ENCODE measurements around the gene TPH2. TPM values are rescaled to one million over a fixed set of nuclear protein-coding genes. Genes with fewer than 3 reads are reported as not detected.

Gene TPH2
- total RNA-seq, 1 experiment from 2014 or later, result 0.83 TPM

DNA sequence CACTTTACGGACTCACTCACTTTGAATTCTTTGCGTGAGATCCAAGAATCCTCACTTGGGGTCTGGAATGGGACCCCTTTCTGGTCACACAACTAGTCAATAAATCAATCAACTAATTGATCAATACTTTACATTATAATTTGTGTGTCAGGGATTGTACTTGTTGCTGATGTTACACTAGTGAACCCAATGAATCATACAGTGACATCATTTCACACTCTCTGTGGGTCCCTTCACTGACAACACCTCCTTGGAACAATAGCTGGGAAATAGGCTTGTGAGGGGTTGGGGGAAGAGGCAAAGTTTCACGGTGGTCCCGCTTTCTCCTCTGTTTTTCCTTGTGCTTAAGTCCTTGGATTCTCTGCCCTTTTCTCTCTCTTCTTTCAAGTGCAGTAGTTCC, 35.0 kb downstream of the TPH2 start:
- no peak for DNase-seq (ENCODE audit: low spot score)
- POLR2A ChIA-PET, result no interaction called here
- H3K4me3 Mint-ChIP-seq, result no peak overlapping the region
- no peak overlapping the region for H3K27ac Mint-ChIP-seq
- H3K36me3 Mint-ChIP-seq, result 0 out of 2 replicates have a peak, but pooled peaks cover 3% of the 10 kb centered on the region
- H3K27me3 Mint-ChIP-seq (ENCODE audit: low read depth), result peaks cover 4% of the 10 kb centered on the region; the same call in 1 of the 2 replicates
- CTCF ChIA-PET, result interaction anchor here (1.7 kb wide), 1 partner anchor 14 kb away, joined by 6 read pairs; no protein-coding TSS in a partner anchor
- ATAC-seq, result no peak
- H3K9me3 Mint-ChIP-seq, result peaks cover 8% of the 10 kb centered on the region
- TF ChIP-seq NFATC4 (CRISPR knock-in tag; IDR thresholded peaks at IDR 0.05), result no peak
- TF ChIP-seq ZNF416 (CRISPR knock-in tag; IDR thresholded peaks at IDR 0.05), result no peak
- H3K4me1 Mint-ChIP-seq, result peaks cover 24% of the 10 kb centered on the region

DNA sequence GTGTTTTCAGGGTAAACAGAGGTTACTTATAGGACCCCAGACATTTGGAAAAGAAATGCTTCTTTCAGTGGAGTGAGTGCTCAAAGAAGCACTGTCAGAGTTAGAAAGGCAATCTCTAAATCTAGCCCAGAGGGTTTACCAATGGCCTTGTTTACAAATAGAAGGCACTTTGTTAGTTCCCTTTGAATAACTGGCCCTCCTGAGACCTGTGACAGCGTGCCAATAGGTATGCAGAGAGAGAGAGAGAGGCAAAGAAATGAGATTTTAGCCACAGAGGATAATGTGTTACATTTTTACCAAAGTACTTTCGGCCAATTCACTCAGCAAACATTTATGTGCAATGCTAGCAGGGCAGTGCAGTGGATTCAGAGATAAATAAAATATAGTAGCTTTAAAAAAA, 41.9 kb downstream of the TPH2 start:
- H3K9me3 Mint-ChIP-seq, result no peaks in the 10 kb centered on the region
- no peak overlapping the region for H3K27ac Mint-ChIP-seq
- POLR2A ChIA-PET, result no interaction called here
- no peaks in the 10 kb centered on the region for H3K36me3 Mint-ChIP-seq
- H3K27me3 Mint-ChIP-seq (ENCODE audit: low read depth), result no peaks in the 10 kb centered on the region
- no peak overlapping the region for H3K4me3 Mint-ChIP-seq
- CTCF ChIA-PET, result no interaction called here
- ATAC-seq (peak; percentile 59), DNase-seq (ENCODE audit: low spot score) (no peak)
- H3K4me1 Mint-ChIP-seq, result peaks cover 41% of the 10 kb centered on the region
- TF ChIP-seq CREM (CRISPR knock-in tag; IDR thresholded peaks at IDR 0.05), result no peak
- TF ChIP-seq EMX1 (CRISPR knock-in tag; IDR thresholded peaks at IDR 0.05), result no peak
- TF ChIP-seq, protein P1, sequence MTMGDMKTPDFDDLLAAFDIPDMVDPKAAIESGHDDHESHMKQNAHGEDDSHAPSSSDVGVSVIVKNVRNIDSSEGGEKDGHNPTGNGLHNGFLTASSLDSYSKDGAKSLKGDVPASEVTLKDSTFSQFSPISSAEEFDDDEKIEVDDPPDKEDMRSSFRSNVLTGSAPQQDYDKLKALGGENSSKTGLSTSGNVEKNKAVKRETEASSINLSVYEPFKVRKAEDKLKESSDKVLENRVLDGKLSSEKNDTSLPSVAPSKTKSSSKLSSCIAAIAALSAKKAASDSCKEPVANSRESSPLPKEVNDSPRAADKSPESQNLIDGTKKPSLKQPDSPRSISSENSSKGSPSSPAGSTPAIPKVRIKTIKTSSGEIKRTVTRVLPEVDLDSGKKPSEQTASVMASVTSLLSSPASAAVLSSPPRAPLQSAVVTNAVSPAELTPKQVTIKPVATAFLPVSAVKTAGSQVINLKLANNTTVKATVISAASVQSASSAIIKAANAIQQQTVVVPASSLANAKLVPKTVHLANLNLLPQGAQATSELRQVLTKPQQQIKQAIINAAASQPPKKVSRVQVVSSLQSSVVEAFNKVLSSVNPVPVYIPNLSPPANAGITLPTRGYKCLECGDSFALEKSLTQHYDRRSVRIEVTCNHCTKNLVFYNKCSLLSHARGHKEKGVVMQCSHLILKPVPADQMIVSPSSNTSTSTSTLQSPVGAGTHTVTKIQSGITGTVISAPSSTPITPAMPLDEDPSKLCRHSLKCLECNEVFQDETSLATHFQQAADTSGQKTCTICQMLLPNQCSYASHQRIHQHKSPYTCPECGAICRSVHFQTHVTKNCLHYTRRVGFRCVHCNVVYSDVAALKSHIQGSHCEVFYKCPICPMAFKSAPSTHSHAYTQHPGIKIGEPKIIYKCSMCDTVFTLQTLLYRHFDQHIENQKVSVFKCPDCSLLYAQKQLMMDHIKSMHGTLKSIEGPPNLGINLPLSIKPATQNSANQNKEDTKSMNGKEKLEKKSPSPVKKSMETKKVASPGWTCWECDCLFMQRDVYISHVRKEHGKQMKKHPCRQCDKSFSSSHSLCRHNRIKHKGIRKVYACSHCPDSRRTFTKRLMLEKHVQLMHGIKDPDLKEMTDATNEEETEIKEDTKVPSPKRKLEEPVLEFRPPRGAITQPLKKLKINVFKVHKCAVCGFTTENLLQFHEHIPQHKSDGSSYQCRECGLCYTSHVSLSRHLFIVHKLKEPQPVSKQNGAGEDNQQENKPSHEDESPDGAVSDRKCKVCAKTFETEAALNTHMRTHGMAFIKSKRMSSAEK (CRISPR knock-in tag; IDR thresholded peaks at IDR 0.05; ENCODE audit: borderline replicate concordance), result no peak
- TF ChIP-seq KAT7 (CRISPR knock-in tag; IDR thresholded peaks at IDR 0.05; ENCODE audit: borderline replicate concordance), result no peak
- no peak for TF ChIP-seq ZNF416 (CRISPR knock-in tag; IDR thresholded peaks at IDR 0.05)
- no peak for TF ChIP-seq ZNF671 (CRISPR knock-in tag; IDR thresholded peaks at IDR 0.05)
- no peak for TF ChIP-seq ERG (CRISPR knock-in tag; IDR thresholded peaks at IDR 0.05)
- TF ChIP-seq CREB1 (CRISPR knock-in tag; IDR thresholded peaks at IDR 0.05), result no peak

- ATAC-seq (no peak), DNase-seq (ENCODE audit: low spot score) (no peak)
- Mint-ChIP-seq H3K27ac (no peak overlapping the region), H3K4me3 (no peak overlapping the region), H3K9me3 (no peaks in the 10 kb centered on the region), H3K27me3 (ENCODE audit: low read depth) (no peaks in the 10 kb centered on the region), H3K4me1 (peaks cover 41% of the 10 kb centered on the region), H3K36me3 (no peaks in the 10 kb centered on the region)
- ChIA-PET POLR2A (no interaction called here), CTCF (interaction anchor here (0.6 to 1.0 kb wide), 2 partner anchors 134 to 151 kb away, joined by 3 read pairs; no protein-coding TSS in a partner anchor)
- no peak for TF ChIP-seq JUN (CRISPR knock-in tag; IDR thresholded peaks at IDR 0.05)
- TF ChIP-seq PREB (CRISPR knock-in tag; IDR thresholded peaks at IDR 0.05; ENCODE audit: borderline replicate concordance), result no peak
- TF ChIP-seq USF1 (CRISPR knock-in tag; IDR thresholded peaks at IDR 0.05), result no peak
- TF ChIP-seq JAZF1 (CRISPR knock-in tag; IDR thresholded peaks at IDR 0.05), result no peak
- TF ChIP-seq ZNF317 (CRISPR knock-in tag; IDR thresholded peaks at IDR 0.05; ENCODE audit: borderline replicate concordance, low read depth), result no peak
- TF ChIP-seq CREB1 (CRISPR knock-in tag; IDR thresholded peaks at IDR 0.05), result no peak
- no peak for TF ChIP-seq IRF2 (CRISPR knock-in tag; IDR thresholded peaks at IDR 0.05; ENCODE audit: borderline replicate concordance, low read depth)
- no peak for TF ChIP-seq HMGA2 (CRISPR knock-in tag; IDR thresholded peaks at IDR 0.05)
- TF ChIP-seq GABPB1 (CRISPR knock-in tag; IDR thresholded peaks at IDR 0.05), result no peak
- no peak for TF ChIP-seq TP53 (CRISPR knock-in tag; IDR thresholded peaks at IDR 0.05)
- TF ChIP-seq FOXJ3 (CRISPR knock-in tag; IDR thresholded peaks at IDR 0.05; ENCODE audit: borderline replicate concordance), result no peak
- no peak for TF ChIP-seq ZNF219 (CRISPR knock-in tag; IDR thresholded peaks at IDR 0.05; ENCODE audit: borderline replicate concordance)
- TF ChIP-seq MLX (CRISPR knock-in tag; IDR thresholded peaks at IDR 0.05), result no peak
- no peak for TF ChIP-seq TEAD1 (CRISPR knock-in tag; IDR thresholded peaks at IDR 0.05)
- no peak for TF ChIP-seq NFYB (CRISPR knock-in tag; conservative IDR thresholded peaks at IDR 0.05; ENCODE audit: low read depth)
- TF ChIP-seq TEAD4 (CRISPR knock-in tag; IDR thresholded peaks at IDR 0.05), result no peak
- no peak for TF ChIP-seq SMAD3 (CRISPR knock-in tag; IDR thresholded peaks at IDR 0.05; ENCODE audit: borderline replicate concordance)
- no peak for TF ChIP-seq ZNF263 (CRISPR knock-in tag; IDR thresholded peaks at IDR 0.05; ENCODE audit: low read depth)
These were observed 42.5 kb downstream of the TPH2 start for GRCh38 chr12:71981149-71981548.

Measured in WTC11 (cell line).